ENCODE results near the gene TOM1L2. TPM values are rescaled to one million over a fixed set of nuclear protein-coding genes. Genes with fewer than 3 reads are reported as not detected.

The TOM1L2 gene
- total and polyA plus RNA-seq, 12 donors: 29.6 to 437 (median 67.7) TPM

DNA sequence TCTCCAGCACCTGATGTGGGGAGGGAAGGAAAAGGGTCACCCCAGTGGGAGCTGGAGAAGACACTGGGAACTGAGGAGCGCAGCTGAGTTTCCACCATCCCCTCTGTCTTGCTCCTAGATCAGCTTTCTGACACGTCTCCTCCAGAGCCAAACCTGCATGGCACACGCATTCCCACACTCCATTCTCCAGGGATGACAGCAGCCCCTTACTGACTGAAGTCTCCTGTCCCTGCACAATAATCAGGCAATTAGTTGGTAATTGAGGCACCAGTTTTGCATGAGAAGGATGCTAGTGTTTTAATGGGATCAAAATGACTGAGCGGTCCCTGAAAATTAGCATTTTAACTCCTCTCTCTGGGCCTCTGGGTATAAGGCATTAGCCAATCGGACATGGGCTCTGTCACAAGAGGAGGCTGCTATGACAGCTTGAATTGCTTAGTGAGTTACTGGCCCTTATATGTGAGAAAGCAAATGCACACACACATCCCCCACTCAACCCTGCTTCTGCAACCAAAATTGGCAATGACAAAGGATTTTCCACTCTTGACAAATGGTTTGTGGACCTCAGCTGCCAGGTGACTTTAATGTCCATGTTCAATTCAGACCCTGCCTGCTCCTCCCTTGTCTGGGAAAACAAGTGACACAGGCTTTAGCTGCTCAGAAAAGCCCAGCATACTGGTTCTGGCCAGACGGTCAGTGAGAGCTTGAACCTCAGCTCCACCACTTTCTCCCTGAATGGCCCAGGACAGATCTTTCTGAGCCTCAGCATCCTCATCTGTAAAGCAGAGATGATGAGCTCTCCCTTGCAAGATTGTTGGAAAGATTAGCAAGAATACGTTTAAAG lies 78.2 kb downstream of the TOM1L2 start:
- 92 to 97% (median 96%) methylated on average over 7 of the region's 7 CpGs for WGBS, 4 donors
- Histone ChIP-seq H3K36me3 (replicated peaks in 1 of 2) (peaks cover 0 to 33% of the 10 kb centered on the region in 2 donors), H3K27ac (no peak overlapping the region), H3K9me3 (replicated peaks in 1 of 3) (no peaks in the 10 kb centered on the region), H3K4me1 (replicated peaks in 1 of 2) (no peaks in the 10 kb centered on the region), H3K27me3 (no peaks in the 10 kb centered on the region), H3K4me3 (no peak overlapping the region)
- intact Hi-C loops (cut with DNase I): no loop called here
- no peak for DNase-seq
- TF ChIP-seq, protein P1, sequence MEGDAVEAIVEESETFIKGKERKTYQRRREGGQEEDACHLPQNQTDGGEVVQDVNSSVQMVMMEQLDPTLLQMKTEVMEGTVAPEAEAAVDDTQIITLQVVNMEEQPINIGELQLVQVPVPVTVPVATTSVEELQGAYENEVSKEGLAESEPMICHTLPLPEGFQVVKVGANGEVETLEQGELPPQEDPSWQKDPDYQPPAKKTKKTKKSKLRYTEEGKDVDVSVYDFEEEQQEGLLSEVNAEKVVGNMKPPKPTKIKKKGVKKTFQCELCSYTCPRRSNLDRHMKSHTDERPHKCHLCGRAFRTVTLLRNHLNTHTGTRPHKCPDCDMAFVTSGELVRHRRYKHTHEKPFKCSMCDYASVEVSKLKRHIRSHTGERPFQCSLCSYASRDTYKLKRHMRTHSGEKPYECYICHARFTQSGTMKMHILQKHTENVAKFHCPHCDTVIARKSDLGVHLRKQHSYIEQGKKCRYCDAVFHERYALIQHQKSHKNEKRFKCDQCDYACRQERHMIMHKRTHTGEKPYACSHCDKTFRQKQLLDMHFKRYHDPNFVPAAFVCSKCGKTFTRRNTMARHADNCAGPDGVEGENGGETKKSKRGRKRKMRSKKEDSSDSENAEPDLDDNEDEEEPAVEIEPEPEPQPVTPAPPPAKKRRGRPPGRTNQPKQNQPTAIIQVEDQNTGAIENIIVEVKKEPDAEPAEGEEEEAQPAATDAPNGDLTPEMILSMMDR (IDR thresholded peaks at IDR 0.05): no peak
- TF ChIP-seq POLR2A (IDR thresholded peaks at IDR 0.05): no peak

DNA sequence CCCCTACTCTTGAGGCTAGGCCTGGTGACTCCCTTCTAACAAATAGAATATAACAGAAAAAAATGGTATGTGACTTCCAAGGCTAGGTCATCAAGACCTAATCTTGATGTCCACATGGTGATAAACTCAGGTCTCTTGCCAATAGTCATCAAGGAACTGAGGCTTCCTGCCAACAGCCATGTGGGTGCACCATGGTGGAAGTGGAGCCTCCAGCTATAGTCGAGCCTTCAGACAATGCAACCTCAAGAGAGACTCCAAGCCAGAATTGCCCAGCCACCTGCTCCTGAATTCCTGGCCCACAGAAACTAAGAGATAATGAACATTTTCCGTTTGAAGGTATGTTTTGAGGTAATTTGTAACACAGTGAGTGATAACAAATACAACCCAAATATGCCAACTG lies 79.5 kb downstream of the TOM1L2 start:
- 38 to 68% (median 63%) methylated on average over 1 to 2 of the region's 2 CpGs for WGBS, 4 donors
- Histone ChIP-seq H3K4me1 (replicated peaks in 1 of 2) (no peaks in the 10 kb centered on the region), H3K27ac (peak overlapping the region in 1 of 5 donors; percentile 8), H3K27me3 (no peaks in the 10 kb centered on the region), H3K9me3 (replicated peaks in 1 of 3) (no peaks in the 10 kb centered on the region), H3K36me3 (replicated peaks in 1 of 2) (peaks cover 0 to 28% of the 10 kb centered on the region in 2 donors), H3K4me3 (no peak overlapping the region)
- TF ChIP-seq, protein P1 (IDR thresholded peaks at IDR 0.05): no peak
- TF ChIP-seq POLR2A (IDR thresholded peaks at IDR 0.05): no peak
- DNase-seq: no peak
- intact Hi-C loops (cut with DNase I): no loop called here

DNA sequence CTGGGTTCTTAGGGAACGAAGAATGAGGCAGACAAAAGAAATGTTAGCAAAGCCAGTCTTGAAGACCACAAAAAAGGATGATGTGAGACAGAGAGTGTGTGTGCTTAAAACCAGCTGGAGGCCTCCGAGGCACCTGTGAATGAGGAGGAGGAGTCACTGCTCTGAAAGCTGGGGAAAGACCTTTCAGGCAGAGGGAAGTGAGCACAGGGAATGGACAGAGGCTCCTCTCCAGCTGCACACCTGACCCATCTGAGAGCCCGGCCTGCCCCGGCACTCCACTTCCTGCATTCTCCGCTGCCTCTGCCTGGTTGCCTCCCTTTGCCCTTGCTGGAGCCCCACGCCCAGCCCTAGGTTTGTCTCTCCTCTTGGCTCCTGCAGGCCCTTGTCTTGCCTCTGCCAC lies 80.2 kb downstream of the TOM1L2 start:
- TF ChIP-seq, protein P1 (IDR thresholded peaks at IDR 0.05): no peak
- WGBS, 4 donors: 80 to 98% (median 96%) methylated on average over 6 of the region's 6 CpGs
- no peak for DNase-seq
- Histone ChIP-seq H3K4me3 (no peak overlapping the region), H3K27ac (no peak overlapping the region), H3K36me3 (replicated peaks in 1 of 2) (peaks cover 0 to 26% of the 10 kb centered on the region in 2 donors), H3K27me3 (no peaks in the 10 kb centered on the region), H3K9me3 (replicated peaks in 1 of 3) (no peaks in the 10 kb centered on the region), H3K4me1 (replicated peaks in 1 of 2) (no peaks in the 10 kb centered on the region)
- intact Hi-C loops (cut with DNase I): no loop called here

DNA sequence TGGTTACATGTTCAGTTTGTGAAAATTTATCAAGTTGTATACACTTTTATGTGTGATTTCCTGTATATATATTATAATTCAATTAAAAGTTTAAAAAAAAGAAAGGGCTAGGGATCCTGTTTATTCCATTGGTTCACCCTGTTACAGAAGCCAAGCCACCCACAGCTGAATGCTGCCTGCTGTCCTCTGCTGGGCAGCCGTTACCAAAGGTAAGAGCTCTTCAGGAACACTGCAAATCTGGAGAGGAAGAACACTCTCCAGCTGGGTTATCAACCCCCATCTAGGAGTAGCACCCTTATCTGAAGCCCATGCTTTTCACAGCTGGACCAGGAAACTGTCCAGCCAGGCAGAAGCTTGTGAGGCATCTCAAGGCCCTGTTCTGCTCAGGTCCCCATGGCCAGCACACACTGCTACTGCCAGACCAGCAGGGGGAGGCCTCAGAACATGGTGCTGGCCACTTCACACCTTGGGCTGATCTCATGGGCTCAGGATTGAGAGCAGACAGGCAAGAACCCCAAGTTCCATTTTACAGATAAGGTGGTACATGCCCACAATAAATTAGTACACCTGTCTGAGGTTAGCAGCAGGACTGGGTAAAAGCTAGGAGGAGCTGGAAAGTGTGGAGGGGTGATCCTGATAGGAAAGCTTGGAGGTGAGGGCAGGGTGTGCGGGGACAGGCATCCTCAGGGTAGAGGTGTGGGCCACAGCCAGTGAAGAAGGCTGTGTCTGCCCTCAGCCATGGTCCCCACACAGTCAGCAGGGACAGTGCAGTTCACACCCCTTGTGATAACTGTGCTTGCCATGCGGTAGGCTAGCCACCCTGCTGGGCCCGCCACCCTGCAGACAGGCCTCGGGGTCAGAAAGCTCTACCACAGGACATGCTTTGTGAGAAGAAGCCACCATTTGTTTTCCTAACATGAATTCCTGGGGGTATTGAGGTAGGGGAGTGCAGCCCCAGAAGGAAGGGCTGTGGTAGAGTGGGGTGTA lies 81.1 kb downstream of the TOM1L2 start:
- no peak overlapping the region for H3K4me3 ChIP-seq
- H3K9me3 ChIP-seq (replicated peaks in 1 of 3): no peaks in the 10 kb centered on the region
- intact Hi-C loops (cut with DNase I): no loop called here
- H3K36me3 ChIP-seq (replicated peaks in 1 of 2): peaks cover 0 to 21% of the 10 kb centered on the region in 2 donors
- H3K27me3 ChIP-seq: no peaks in the 10 kb centered on the region
- H3K4me1 ChIP-seq (replicated peaks in 1 of 2): no peaks in the 10 kb centered on the region
- WGBS, 4 donors: 89 to 93% (median 91%) methylated on average over 4 to 5 of the region's 5 CpGs
- peak; percentile 67 to 89 (median 82) for DNase-seq
- TF ChIP-seq, protein P1 (IDR thresholded peaks at IDR 0.05): peak; percentile 50 to 88 (median 86)
- TF ChIP-seq POLR2A (IDR thresholded peaks at IDR 0.05): no peak
- H3K27ac ChIP-seq: no peak overlapping the region

Measured in adrenal gland (tissue), 12 donors.